T-cell (primary cell): ENCODE measurements around the gene CCNB1. TPM values are rescaled to one million over a fixed set of nuclear protein-coding genes. Genes with fewer than 3 reads are reported as not detected.

Experiments
- ATAC-seq, 4 experiments: fragments of 200-7000 bp in 3 of 4; fragments of 150-1000 bp in 1 of 4; cut with Tn5 transposase; replicated peaks in 1 of 4; 1 replicate in 3 of 4; 2 replicates in 1 of 4; pipeline ENCODE4 v1.10.0; 2021; ENCODE audit warnings: moderate library complexity in 3 of 4, mild to moderate bottlenecking in 2 of 4, moderate number of reproducible peaks in 1 of 4
- CTCF ChIA-PET, 2 donors: fragments of 300-600 bp; sonication (Branson Sonifier 250); formaldehyde crosslinking; loops; one replicate each; lab custom pipeline; 2022; ENCODE audit warnings: antibody characterized with exemption in 2 of 2; lab: Charles Lee
- POLR2A ChIA-PET, 2 donors: fragments of 300-600 bp; sonication (Branson Sonifier 250); formaldehyde crosslinking; loops; one replicate each; lab custom pipeline; 2022; ENCODE audit warnings: antibody characterized with exemption in 2 of 2; lab: Charles Lee
- DNase-seq, 35 experiments: peaks; one replicate each; pipeline versions ENCODE4 v3.0.0 to v3.0.0-alpha.2; 2013 to 2023
- H3K27ac ChIP-seq: one replicate; pipeline ENCODE4 v1.5.1; 2013; ENCODE audit warnings: low read length
- H3K27me3 ChIP-seq, 2 experiments: replicated peaks in 1 of 2; 1 replicate in 1 of 2; 2 replicates in 1 of 2; pipeline versions ENCODE4 v1.6.1 to v1.7.0; 2013; ENCODE audit warnings: low read length in 1 of 2, mixed read lengths in 1 of 2; ENCODE audit not compliant: control insufficient read depth in 2 of 2, insufficient read depth in 2 of 2; ENCODE audit errors: extremely low read depth in 1 of 2
- H3K36me3 ChIP-seq, 2 donors: 1 replicate in 1 of 2; 2 replicates in 1 of 2; pipeline versions ENCODE4 v1.6.1 to v1.7.0; 2013; ENCODE audit warnings: low read length in 1 of 2; ENCODE audit not compliant: control insufficient read depth in 2 of 2, insufficient read depth in 1 of 2; ENCODE audit errors: extremely low read depth in 1 of 2
- H3K4me1 ChIP-seq, 2 experiments: 1 replicate in 1 of 2; 2 replicates in 1 of 2; pipeline versions ENCODE4 v1.6.1 to v1.7.0; 2013; ENCODE audit warnings: low read length in 2 of 2, mixed read lengths in 1 of 2; ENCODE audit not compliant: insufficient read depth in 2 of 2, control insufficient read depth in 1 of 2; ENCODE audit errors: extremely low read depth in 1 of 2
- H3K4me3 ChIP-seq, 2 donors: 1 replicate in 1 of 2; 2 replicates in 1 of 2; pipeline versions ENCODE4 v1.5.1 to v1.7.0; 2013; ENCODE audit warnings: mild to moderate bottlenecking in 2 of 2, low read length in 1 of 2, moderate library complexity in 1 of 2; ENCODE audit not compliant: control insufficient read depth in 1 of 2; ENCODE audit errors: extremely low read depth in 1 of 2
- H3K9me3 ChIP-seq: 2 replicates; pipeline ENCODE4 v1.7.0; 2013
- H3K27ac Mint-ChIP-seq, 2 donors: one replicate each; pipeline ENCODE4 v1.8.0; 2020 to 2021; ENCODE audit warnings: mild to moderate bottlenecking in 2 of 2, mixed read lengths in 2 of 2
- H3K27me3 Mint-ChIP-seq, 2 donors: one replicate each; pipeline ENCODE4 v1.8.0; 2021 to 2022; ENCODE audit warnings: mixed read lengths in 2 of 2
- H3K36me3 Mint-ChIP-seq: one replicate; pipeline ENCODE4 v1.8.0; 2021; ENCODE audit warnings: mixed read lengths
- H3K4me1 Mint-ChIP-seq, 3 donors: one replicate each; pipeline ENCODE4 v1.8.0; 2020 to 2022; ENCODE audit warnings: mixed read lengths in 3 of 3, mild to moderate bottlenecking in 1 of 3
- H3K4me3 Mint-ChIP-seq, 3 donors: one replicate each; pipeline ENCODE4 v1.8.0; 2020 to 2022; ENCODE audit warnings: mild to moderate bottlenecking in 3 of 3, mixed read lengths in 3 of 3, moderate library complexity in 3 of 3
- H3K9me3 Mint-ChIP-seq, 3 donors: one replicate each; pipeline ENCODE4 v1.8.0; 2020 to 2022; ENCODE audit warnings: mixed read lengths in 3 of 3
- WGBS: methylation state at CpG from one replicate; pipeline ENCODE4 v1.1.5; 2013; ENCODE audit warnings: missing lambda C conversion rate; ENCODE audit not compliant: insufficient coverage; 5-methylcytosine and 5-hydroxymethylcytosine counted together
- total RNA-seq, 35 experiments: library from RNA in 6 of 35; stranded (reverse) in 6 of 35; fragments of 120-200 nt in 1 of 35; gene quantifications; one replicate each; pipeline versions ENCODE4 v1.2.1 to v1.2.4 and lab custom pipeline; 2013 to 2026

The CCNB1 gene
- total RNA-seq (1 to 10 TPM; 1.6 to 4.1 (median 3.4) TPM), total RNA-seq (lab: John Stamatoyannopoulos, UW) (2.0 to 27.1 (median 2.9) reads per million in 29 experiments)
- 5.2 TPM for total RNA-seq (2013)

GRCh38 chr5:69166686-69167492 lies at the start of gene CCNB1:
Gene CCNB1 (plus strand): TSS chr5:69167150. CDS start chr5:69167263, 113 bp downstream.
- Mint-ChIP-seq H3K9me3 (no peaks in the 10 kb centered on the region), H3K4me1 (peaks cover 21 to 28% (median 26%) of the 10 kb centered on the region in 3 donors), H3K4me3 (peak within 1 kb of the TSS; percentile 90 to 94 (median 92)), H3K36me3 (no peaks in the 10 kb centered on the region), H3K27me3 (no peaks in the 10 kb centered on the region), H3K27ac (peak within 1 kb of the TSS; percentile 78 to 85)
- DNase-seq (peak; percentile 92 to 98 (median 95)), ATAC-seq (peak; percentile 100)
- peaks cover 0 to 3% of the 10 kb centered on the region in 2 donors for H3K36me3 ChIP-seq
- H3K4me3 ChIP-seq, result peak within 1 kb of the TSS; percentile 76 to 91
- ChIA-PET CTCF (interaction anchor here (0.6 to 3.4 kb wide), 4 partner anchors 68 to 167 kb away, joined by 3 to 15 read pairs (median 4); partner anchors contain the start of genes CDK7 (in 1 of the 2) and SLC30A5 (in 1 of the 2)), POLR2A (interaction anchor here (0.6 to 0.8 kb wide), 4 partner anchors 22 to 137 kb away, joined by 3 to 12 read pairs (median 8); no protein-coding TSS in a partner anchor)
- 2% methylated on average over 47 of the region's 50 CpGs for WGBS
- H3K9me3 ChIP-seq, result no peaks in the 10 kb centered on the region
- no peaks in the 10 kb centered on the region for H3K27me3 ChIP-seq
- peaks cover 13 to 16% of the 10 kb centered on the region in 2 experiments for H3K4me1 ChIP-seq
- H3K27ac ChIP-seq, result peak within 1 kb of the TSS; percentile 44

GRCh38 chr5:69129413-69129812 lies 37.5 kb upstream of the CCNB1 start:
- H3K27me3 ChIP-seq, result no peaks in the 10 kb centered on the region
- CTCF ChIA-PET, result no interaction called here
- no peak for DNase-seq
- no peaks in the 10 kb centered on the region for H3K9me3 Mint-ChIP-seq
- H3K27ac ChIP-seq, result no peak overlapping the region
- no peaks in the 10 kb centered on the region for H3K9me3 ChIP-seq
- H3K4me3 Mint-ChIP-seq, result no peak overlapping the region
- H3K36me3 Mint-ChIP-seq, result peaks cover 30% of the 10 kb centered on the region
- H3K27me3 Mint-ChIP-seq, result no peaks in the 10 kb centered on the region
- no peak overlapping the region for H3K4me3 ChIP-seq
- no peaks in the 10 kb centered on the region for H3K4me1 ChIP-seq
- H3K27ac Mint-ChIP-seq, result no peak overlapping the region
- H3K36me3 ChIP-seq, result peaks cover 7 to 24% of the 10 kb centered on the region in 2 donors
- POLR2A ChIA-PET, result no interaction called here
- no peaks in the 10 kb centered on the region for H3K4me1 Mint-ChIP-seq
- ATAC-seq, result no peak

- H3K4me3 ChIP-seq, result no peak overlapping the region
- peaks cover 0 to 20% of the 10 kb centered on the region in 2 donors for H3K36me3 ChIP-seq
- H3K27ac Mint-ChIP-seq, result no peak overlapping the region
- WGBS, result no CpG with 5 or more reads among the region's 2 CpGs
- DNase-seq (no peak), ATAC-seq (no peak)
- POLR2A ChIA-PET, result no interaction called here
- no peaks in the 10 kb centered on the region for H3K4me1 Mint-ChIP-seq
- H3K4me1 ChIP-seq, result no peaks in the 10 kb centered on the region
- H3K9me3 Mint-ChIP-seq, result no peaks in the 10 kb centered on the region
- H3K4me3 Mint-ChIP-seq, result no peak overlapping the region
- H3K27me3 Mint-ChIP-seq, result no peaks in the 10 kb centered on the region
- CTCF ChIA-PET, result no interaction called here
- no peaks in the 10 kb centered on the region for H3K9me3 ChIP-seq
- no peaks in the 10 kb centered on the region for H3K27me3 ChIP-seq
- peaks cover 30% of the 10 kb centered on the region for H3K36me3 Mint-ChIP-seq
- no peak overlapping the region for H3K27ac ChIP-seq
Measured at GRCh38 chr5:69130241-69130640, 36.7 kb upstream of the CCNB1 start.

GRCh38 chr5:69131304-69131703 lies 35.6 kb upstream of the CCNB1 start:
- Histone ChIP-seq H3K27me3 (no peaks in the 10 kb centered on the region), H3K4me3 (no peak overlapping the region), H3K9me3 (no peaks in the 10 kb centered on the region), H3K27ac (no peak overlapping the region), H3K36me3 (peaks cover 0 to 17% of the 10 kb centered on the region in 2 donors), H3K4me1 (no peaks in the 10 kb centered on the region)
- ChIA-PET POLR2A (no interaction called here), CTCF (no interaction called here)
- H3K36me3 Mint-ChIP-seq, result peaks cover 26% of the 10 kb centered on the region
- H3K9me3 Mint-ChIP-seq, result no peaks in the 10 kb centered on the region
- no peaks in the 10 kb centered on the region for H3K4me1 Mint-ChIP-seq
- H3K27ac Mint-ChIP-seq, result no peak overlapping the region
- ATAC-seq (no peak), DNase-seq (no peak)
- no peak overlapping the region for H3K4me3 Mint-ChIP-seq
- H3K27me3 Mint-ChIP-seq, result no peaks in the 10 kb centered on the region

GRCh38 chr5:69134126-69134525 lies 32.8 kb upstream of the CCNB1 start:
- ChIA-PET POLR2A (interaction anchor here in 1 of 2 donors (0.6 kb wide), 1 partner anchor 13 kb away, joined by 3 read pairs; no protein-coding TSS in a partner anchor), CTCF (no interaction called here)
- peaks cover 12% of the 10 kb centered on the region for H3K36me3 Mint-ChIP-seq
- H3K27me3 Mint-ChIP-seq, result no peaks in the 10 kb centered on the region
- H3K4me1 ChIP-seq, result no peaks in the 10 kb centered on the region
- no peak overlapping the region for H3K27ac ChIP-seq
- ATAC-seq (no peak), DNase-seq (no peak)
- H3K4me3 ChIP-seq, result no peak overlapping the region
- peaks cover 0 to 7% of the 10 kb centered on the region in 2 donors for H3K36me3 ChIP-seq
- no peak overlapping the region for H3K4me3 Mint-ChIP-seq
- H3K9me3 Mint-ChIP-seq, result peaks cover 0 to 4% (median 0%) of the 10 kb centered on the region in 3 donors
- 0% methylated on average over 1 of the region's 7 CpGs for WGBS
- no peaks in the 10 kb centered on the region for H3K9me3 ChIP-seq
- no peaks in the 10 kb centered on the region for H3K4me1 Mint-ChIP-seq
- H3K27ac Mint-ChIP-seq, result no peak overlapping the region
- no peaks in the 10 kb centered on the region for H3K27me3 ChIP-seq

GRCh38 chr5:69136293-69136692 lies 30.7 kb upstream of the CCNB1 start:
- Histone ChIP-seq H3K27me3 (no peaks in the 10 kb centered on the region), H3K4me3 (no peak overlapping the region), H3K4me1 (no peaks in the 10 kb centered on the region), H3K9me3 (no peaks in the 10 kb centered on the region), H3K36me3 (no peaks in the 10 kb centered on the region), H3K27ac (no peak overlapping the region)
- ChIA-PET POLR2A (no interaction called here), CTCF (no interaction called here)
- WGBS, result 75% methylated on average over 1 of the region's 3 CpGs
- ATAC-seq, result no peak
- H3K4me3 Mint-ChIP-seq, result no peak overlapping the region
- H3K4me1 Mint-ChIP-seq, result no peaks in the 10 kb centered on the region
- DNase-seq, result no peak
- H3K27me3 Mint-ChIP-seq, result no peaks in the 10 kb centered on the region
- no peak overlapping the region for H3K27ac Mint-ChIP-seq
- peaks cover 10% of the 10 kb centered on the region for H3K36me3 Mint-ChIP-seq
- H3K9me3 Mint-ChIP-seq, result peaks cover 0 to 14% (median 3%) of the 10 kb centered on the region in 3 donors
